ENCODE data around the gene DCLK1.

DCLK1 gene

GRCh38 chr13:35814605-35815011 lies 316.6 kb downstream of the DCLK1 start:
- DNase-seq: no peak

GRCh38 chr13:35812736-35813135 lies 318.4 kb downstream of the DCLK1 start:
- DNase-seq: no peak

- no peak for DNase-seq
Measured at GRCh38 chr13:35810321-35810720, 320.9 kb downstream of the DCLK1 start.

GRCh38 chr13:35808846-35809245 lies 322.3 kb downstream of the DCLK1 start:
- DNase-seq: no peak

- no peak for DNase-seq
Measured at GRCh38 chr13:35804901-35805300, 326.3 kb downstream of the DCLK1 start.

- no peak for DNase-seq
Measured at GRCh38 chr13:35797991-35798390, 333.2 kb downstream of the DCLK1 start.

GRCh38 chr13:35797244-35797643 lies 333.9 kb downstream of the DCLK1 start:
- no peak for DNase-seq

- DNase-seq: no peak
Measured at GRCh38 chr13:35796623-35797022, 334.6 kb downstream of the DCLK1 start.

- no peak for DNase-seq
Measured at GRCh38 chr13:35794734-35795389, 336.3 kb downstream of the DCLK1 start.

GRCh38 chr13:35793823-35794222 lies 337.4 kb downstream of the DCLK1 start:
- DNase-seq: no peak

- no peak for DNase-seq
Measured at GRCh38 chr13:35792911-35793310, 338.3 kb downstream of the DCLK1 start.

GRCh38 chr13:35792021-35792420 lies 339.2 kb downstream of the DCLK1 start:
- no peak for DNase-seq

GRCh38 chr13:35791184-35791851 lies 339.9 kb downstream of the DCLK1 start:
- no peak for DNase-seq

GRCh38 chr13:35789335-35790165 lies 341.6 kb downstream of the DCLK1 start:
- DNase-seq: no peak

GRCh38 chr13:35787937-35788336 lies 343.2 kb downstream of the DCLK1 start:
- no peak for DNase-seq

- no peak for DNase-seq
Measured at GRCh38 chr13:35785576-35786303, 345.4 kb downstream of the DCLK1 start.

- no peak for DNase-seq
Measured at GRCh38 chr13:35784286-35784951, 346.8 kb downstream of the DCLK1 start.

GRCh38 chr13:35782793-35783192 lies 348.4 kb downstream of the DCLK1 start:
- DNase-seq: no peak

GRCh38 chr13:35781036-35782000 lies 349.9 kb downstream of the DCLK1 start:
- DNase-seq: no peak

- no peak for DNase-seq
Measured at GRCh38 chr13:35780613-35781012, 350.6 kb downstream of the DCLK1 start.

GRCh38 chr13:35771898-35772297 lies 359.3 kb downstream of the DCLK1 start:
- DNase-seq: no peak

All from SIG-M5 (cell line).